Islet precursor cell (in vitro differentiated cells): Measurements from ENCODE around the gene DIPK1B.

Experiments used
- DNase-seq: peaks from one replicate; pipeline ENCODE4 v3.0.0-alpha.2; 2018

Gene DIPK1B

GRCh38 chr9:136686794-136687711, 25.3 kb upstream of the DIPK1B start, which contains the start of gene AGPAT2:
Gene AGPAT2 (minus strand): TSS chr9:136687457. CDS start chr9:136687357, 100 bp downstream.
- DNase-seq = no peak

DNA sequence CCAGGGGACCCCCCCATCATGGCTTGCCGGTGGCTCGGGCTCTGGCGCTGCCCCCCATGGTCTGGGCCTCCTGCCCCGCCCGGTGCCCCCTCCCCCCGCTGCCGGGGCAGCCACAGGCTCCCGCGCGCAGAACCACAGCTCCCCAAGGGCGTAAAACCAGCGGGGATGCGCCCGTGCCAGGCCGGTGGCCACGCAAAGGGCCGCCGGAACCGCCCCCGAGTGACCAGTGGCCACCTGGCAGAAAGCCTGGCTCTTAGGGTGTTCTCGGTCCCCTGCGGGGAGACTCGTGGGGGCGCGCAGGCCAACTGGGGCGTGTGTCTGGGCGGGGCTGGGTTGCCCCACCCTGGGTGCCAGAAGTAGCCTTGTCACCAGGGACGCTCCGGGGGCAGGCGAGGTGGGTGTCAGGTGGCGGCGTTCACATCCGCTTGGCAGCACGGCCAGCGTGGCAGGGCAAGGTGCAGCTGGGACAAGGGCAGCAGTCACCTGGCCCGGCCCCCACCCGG, 24.6 kb upstream of the DIPK1B start:
- DNase-seq = no peak

GRCh38 chr9:136688274-136689107, 23.9 kb upstream of the DIPK1B start:
- DNase-seq = no peak

- DNase-seq = no peak
Observed at GRCh38 chr9:136689108-136689460, 23.3 kb upstream of the DIPK1B start.

GRCh38 chr9:136690104-136690805, 22.1 kb upstream of the DIPK1B start:
- DNase-seq = no peak

GRCh38 chr9:136690806-136691261, 21.5 kb upstream of the DIPK1B start:
- DNase-seq = no peak

DNA sequence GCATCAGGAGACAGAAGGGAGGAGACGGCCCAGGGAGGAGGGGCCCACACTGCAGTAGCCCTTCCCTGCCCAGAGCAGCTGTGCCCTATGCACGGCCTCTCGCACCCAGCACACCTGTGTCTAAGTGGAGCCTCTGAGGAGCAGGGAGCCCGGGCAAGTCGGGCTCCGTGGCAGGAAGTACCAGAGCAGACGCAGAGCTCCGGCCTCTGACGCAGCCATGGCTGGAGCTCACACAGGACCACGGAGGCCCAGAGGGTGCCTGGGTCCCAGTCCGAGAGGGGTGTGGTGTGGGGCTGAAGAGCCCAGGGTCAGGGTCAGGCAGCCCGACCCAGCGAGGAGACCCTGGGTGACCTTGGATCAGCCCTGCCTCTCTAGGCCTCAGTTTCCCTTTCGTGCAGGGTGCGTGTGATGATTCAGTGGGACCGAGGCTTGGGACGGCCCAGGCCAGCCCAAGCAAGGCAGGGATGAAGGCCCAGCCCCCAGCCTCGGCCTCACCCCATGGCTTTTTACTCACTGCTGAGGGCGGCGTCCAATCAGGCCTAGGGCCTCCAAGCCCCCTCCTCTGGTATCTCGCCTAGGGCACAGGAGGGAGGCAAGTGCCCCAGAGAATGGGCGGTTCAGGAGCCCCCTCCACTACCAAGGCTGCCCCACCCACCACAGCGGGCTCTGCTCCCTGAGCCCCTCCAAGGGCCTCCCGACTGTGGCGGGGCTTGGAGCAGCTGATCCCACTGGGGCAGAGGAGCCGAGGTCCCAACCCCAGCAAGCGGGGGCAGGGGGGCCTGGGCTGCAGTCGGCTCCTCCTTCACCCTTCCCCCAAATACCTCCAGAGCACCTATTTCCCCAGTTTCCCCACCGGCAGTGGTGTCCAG, 20.8 kb upstream of the DIPK1B start:
- DNase-seq = no peak

- no peak for DNase-seq
Observed at GRCh38 chr9:136692185-136693134, 19.9 kb upstream of the DIPK1B start.

DNA sequence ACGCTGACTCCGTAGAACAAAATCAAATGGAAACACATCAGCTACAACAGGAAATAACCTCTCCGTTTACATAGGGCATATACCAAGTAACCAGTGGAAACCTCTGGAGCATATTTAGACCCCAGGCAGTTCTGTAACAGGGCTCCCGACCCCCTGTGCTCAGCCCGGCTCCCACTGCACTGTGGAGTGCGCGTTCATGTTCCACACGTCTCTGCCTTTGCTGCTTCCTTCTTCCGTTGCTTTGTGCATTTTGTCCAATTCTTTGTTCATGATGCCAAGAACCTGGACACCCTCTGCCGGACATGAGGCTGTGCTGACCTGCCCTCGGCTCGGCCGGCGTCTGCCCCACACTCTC, 19.3 kb upstream of the DIPK1B start:
- no peak for DNase-seq

GRCh38 chr9:136693490-136694162, 18.7 kb upstream of the DIPK1B start:
- peak; percentile 93 for DNase-seq

- DNase-seq = peak; percentile 81
Observed at GRCh38 chr9:136694163-136694871, 18.1 kb upstream of the DIPK1B start.

DNA sequence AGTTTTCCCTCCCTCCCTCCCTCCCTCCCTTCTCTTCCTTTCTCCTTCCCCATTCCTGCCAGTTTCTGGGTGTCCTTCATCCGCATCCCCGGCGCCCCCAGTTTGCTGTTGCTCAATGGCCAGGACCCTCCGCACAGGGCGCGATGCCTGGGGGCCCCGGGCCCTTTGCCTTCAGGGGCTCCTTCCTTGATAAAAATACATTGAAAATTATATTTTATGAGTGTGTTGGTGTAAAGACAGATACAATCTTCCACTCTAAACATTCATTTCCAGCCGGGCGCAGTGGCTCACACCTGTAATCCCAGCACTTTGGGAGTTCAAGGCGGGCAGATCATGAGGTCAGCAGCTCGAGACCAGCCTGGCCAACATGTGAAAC, 17.5 kb upstream of the DIPK1B start:
- no peak for DNase-seq

DNA sequence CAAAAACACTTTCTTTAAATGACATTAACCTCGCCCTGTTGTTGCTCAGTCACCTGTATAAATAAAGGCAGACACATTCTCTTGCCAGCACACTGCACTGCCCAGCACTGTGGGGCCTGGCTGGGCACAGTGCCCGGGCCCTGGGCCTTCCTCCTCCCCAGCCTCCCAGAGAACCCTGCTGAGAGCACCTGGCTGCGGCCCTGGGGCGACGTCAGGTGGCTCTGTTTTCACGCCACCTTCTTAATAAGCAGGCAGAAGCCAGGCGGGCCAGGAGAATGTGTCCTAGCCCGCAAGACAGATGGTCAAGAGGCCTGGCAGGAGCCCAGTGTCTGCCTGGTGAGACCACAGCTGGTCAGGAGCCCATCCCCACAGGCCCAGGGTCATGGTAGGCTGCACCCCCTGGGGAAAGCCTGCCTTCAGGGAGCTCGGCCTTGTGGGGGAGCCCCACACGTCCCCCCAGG, 16.9 kb upstream of the DIPK1B start:
- no peak for DNase-seq

DNA sequence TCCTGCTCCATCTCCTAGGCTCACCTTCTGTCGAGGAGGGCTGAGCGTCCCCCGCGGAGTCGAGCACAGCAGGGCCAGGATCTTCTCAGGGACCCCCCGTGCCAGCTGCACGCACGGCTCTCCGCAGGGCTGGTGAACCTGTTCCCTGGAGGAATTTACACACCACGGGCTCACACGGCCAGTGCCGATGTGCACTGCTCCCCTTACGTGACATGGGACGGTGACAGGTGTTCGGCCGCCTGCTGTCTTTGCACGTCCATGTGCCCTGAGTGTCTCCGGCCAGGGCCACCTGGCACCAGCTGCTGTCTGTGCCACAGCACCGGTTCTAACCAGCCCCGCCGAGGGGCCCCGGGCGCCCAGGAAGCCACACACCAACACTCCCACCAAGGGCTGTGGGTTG, 16.4 kb upstream of the DIPK1B start:
- DNase-seq = no peak

GRCh38 chr9:136696502-136696901, 15.9 kb upstream of the DIPK1B start:
- no peak for DNase-seq

GRCh38 chr9:136697146-136697820, 15.1 kb upstream of the DIPK1B start:
- no peak for DNase-seq

DNA sequence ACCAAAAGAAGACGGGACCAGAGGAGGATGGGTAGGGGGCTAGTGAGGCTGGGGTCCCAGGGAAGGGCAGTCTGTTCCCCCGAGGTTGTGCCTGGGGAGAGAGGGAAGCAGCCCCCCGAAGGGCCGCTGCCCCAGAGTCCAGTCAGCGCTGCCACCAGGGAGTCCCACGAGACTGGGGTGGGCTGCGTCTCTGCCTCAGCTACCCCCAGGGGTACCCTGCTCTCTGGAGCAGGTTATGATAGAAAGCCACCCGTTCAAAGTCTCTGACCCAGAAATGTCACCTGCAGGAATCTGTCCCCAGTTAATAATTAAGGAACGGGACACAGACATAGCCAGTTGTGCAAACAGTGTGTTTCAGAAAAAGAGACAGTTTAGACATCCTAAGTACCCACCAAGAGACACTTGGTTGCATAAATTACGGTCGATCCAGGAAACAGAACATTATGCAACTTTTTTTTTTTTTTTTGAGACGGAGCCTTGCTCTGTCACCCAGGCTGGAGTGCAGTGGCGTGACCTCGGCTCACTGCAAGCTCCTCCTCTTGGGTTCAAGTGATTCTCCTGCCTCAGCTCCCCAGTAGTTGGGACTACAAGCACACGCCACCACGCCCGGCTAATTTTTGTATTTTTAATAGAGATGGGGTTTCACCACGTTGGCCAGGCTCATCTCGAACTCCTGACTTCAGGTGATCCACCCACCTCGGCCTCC, 14.4 kb upstream of the DIPK1B start:
- DNase-seq = no peak

DNA sequence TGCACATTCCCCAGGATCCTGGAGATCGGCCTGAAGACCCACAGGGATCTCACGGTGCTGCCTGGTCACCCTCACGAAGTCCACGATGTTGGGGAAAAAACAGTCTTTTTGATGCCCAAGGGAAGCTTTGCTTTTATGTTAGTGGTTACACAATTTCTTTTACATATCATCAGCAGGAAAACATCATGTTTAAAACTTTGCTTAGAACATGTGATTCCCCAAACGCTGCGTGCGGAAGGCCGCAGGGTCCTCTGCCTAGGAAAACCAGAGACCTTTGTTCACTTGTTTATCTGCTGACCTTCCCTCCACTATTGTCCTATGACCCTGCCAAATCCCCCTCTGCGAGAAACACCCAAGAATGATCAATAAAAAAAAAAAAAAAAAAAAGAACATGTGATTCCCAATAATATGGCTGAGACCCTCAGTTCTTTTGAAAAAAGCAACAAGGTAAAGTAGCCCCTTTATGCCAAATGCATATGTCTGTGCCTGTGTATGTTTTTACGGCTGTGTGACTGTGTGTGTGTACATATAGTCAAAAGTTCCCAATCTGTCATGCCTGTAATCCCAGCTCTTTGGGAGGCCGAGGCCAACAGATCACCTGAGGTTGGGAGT, 13.6 kb upstream of the DIPK1B start:
- no peak for DNase-seq
